Stimulated activated CD8-positive, alpha-beta memory T cell treated with anti-CD3 and anti-CD28 coated beads, Interleukin-2, amount 100 ng/mL, for 1 hour (primary cell): ENCODE measurements around the gene MRGPRD.

ENCODE experiments used
- DNase-seq, 2 donors: peaks; one replicate each; pipeline ENCODE4 v3.0.0-alpha.2; 2020; ENCODE audit warnings: low read depth in 2 of 2

The MRGPRD gene, protein sequence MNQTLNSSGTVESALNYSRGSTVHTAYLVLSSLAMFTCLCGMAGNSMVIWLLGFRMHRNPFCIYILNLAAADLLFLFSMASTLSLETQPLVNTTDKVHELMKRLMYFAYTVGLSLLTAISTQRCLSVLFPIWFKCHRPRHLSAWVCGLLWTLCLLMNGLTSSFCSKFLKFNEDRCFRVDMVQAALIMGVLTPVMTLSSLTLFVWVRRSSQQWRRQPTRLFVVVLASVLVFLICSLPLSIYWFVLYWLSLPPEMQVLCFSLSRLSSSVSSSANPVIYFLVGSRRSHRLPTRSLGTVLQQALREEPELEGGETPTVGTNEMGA

DNA sequence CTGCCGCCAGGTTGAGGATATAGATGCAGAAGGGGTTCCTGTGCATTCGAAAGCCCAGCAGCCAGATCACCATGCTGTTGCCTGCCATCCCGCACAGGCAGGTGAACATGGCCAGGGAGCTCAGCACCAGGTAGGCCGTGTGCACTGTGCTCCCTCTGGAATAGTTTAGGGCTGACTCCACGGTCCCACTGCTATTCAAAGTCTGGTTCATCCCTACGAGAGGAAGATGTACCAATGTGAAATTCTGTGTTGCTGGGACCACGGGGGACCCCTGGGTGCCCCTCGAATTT lies at the start of gene MRGPRD:
Gene MRGPRD (minus strand): TSS at position 211 of the 290 bp plus-strand sequence. CDS start 0 bp downstream, at position 211.
- DNase-seq, result no peak

DNA sequence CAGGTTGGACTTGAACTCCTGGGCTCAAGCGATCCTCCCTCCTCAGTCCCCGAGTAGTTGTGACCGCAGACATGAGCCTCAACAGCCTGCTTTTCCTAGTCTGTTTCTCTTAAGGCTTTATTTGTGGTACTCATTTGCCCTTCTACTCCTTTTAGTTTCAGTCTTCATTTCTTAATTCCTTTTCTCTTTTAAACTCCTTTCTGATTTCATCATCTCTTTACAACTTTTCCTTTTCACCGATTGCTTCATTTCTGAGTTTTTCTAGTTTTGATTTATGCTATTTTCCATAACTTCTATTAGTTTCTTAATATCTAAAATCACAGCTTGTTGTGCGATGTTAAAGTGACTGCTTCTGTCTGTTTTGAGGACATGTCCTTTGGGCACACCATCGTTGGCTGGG lies 49.5 kb upstream of the MRGPRD start:
- DNase-seq, result no peak

DNA sequence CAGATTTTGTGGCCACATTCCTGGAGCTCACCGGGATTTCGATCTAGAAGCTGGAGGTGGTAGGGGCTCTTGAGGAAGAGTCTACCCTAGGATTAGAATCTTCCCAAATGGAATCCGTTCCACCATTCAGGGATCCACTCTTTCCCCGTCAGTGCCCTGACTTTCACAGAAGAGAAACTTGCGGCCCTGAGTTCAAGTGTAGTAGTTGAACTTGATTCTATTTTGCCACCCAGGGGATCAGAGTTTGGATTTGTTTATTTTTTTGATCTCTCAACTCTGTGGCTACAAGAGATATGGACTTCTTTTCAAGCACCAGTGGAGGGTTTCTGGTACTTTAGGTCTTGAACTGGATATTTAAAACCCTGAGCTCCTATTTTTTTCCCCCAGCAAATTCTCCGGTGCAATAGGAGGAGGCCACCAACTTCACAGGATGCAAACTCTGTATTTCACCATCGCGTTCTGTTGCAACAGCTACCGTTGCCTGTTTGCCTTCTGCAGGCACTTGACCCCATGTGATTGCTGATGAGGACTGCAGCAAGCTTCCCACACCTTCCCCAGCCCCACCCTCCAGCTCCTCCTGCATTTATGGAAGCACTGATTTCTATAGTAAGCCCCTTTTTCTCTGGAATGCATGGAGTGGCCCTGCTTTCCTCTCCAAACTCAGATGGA lies 47.1 kb upstream of the MRGPRD start:
- no peak for DNase-seq

DNA sequence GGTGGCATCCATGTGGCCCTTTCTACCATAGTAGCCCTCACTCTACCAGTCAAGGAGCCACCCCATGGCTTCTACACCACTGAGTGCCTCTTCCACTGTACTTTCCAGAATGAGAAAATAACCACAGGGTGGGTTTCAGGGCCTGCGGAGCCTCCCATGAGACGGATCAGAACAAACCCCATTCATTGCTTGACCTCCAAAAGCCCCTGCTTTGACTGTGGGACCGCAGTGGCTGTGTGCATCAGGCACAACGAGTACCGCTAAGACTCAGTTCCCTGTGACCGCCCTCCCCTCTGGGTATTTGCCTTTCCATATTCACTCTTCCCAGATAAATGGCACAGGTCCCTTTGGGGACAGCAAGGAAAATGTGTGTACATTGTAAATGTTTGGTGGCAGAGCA lies 43.7 kb upstream of the MRGPRD start:
- no peak for DNase-seq

DNA sequence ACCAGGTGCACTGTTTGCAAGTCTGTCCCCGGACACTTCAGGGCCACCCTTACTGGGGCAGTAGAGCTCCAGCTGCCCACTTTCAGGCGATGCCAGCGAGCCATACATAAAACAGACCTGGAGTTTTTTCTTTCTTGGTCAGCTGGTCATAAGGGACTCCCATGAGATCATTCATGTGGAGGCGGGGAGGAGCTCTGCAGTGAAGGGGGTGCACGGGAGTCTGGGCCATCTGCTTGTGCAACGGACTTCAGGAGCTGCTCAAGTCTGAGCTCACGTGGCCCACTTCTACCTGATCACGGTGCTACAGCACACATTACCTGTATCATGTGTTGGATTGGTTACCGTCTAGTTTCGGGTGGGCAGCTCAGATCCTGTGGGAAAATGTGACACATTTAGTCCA lies 41.5 kb upstream of the MRGPRD start:
- no peak for DNase-seq

DNA sequence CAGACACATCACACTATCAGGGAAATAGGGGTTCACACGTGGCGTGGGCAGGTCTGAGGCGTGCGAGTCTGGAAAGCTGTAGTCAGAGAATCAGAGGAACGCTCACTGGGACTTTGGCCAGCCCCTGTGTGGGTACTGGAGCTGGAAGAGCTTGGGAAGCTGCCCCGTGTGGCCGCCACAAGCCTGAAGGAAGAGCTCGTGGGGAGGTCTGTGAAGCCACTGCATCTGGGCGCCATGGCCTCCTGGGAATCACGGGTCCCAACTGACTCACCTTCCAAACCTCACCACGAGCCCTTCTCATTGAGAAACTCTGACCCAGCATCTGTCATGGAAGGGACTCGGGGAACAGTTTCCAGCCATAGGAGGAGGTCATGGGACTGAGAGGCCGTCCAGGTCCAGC lies 38.1 kb upstream of the MRGPRD start:
- no peak for DNase-seq

DNA sequence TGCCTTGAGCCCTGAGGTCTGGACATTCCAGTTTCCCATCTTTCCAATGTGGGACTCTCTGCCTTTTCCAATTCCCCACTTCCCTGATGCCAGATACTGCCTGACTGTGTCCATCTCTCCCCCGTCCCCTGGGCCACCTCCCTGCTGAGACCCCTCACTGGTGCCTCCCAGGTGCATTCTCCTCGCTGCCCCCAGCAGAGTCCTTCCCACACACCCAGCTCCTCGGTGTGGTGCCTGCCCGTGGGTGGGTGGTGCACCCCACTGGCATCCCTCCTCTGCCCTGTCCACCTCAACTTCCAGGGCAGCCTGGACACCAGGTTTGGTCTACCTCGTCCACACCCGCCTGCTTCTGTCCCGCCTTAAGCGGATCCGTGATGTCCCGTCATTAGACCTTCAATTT lies 37.2 kb upstream of the MRGPRD start:
- DNase-seq, result no peak

DNA sequence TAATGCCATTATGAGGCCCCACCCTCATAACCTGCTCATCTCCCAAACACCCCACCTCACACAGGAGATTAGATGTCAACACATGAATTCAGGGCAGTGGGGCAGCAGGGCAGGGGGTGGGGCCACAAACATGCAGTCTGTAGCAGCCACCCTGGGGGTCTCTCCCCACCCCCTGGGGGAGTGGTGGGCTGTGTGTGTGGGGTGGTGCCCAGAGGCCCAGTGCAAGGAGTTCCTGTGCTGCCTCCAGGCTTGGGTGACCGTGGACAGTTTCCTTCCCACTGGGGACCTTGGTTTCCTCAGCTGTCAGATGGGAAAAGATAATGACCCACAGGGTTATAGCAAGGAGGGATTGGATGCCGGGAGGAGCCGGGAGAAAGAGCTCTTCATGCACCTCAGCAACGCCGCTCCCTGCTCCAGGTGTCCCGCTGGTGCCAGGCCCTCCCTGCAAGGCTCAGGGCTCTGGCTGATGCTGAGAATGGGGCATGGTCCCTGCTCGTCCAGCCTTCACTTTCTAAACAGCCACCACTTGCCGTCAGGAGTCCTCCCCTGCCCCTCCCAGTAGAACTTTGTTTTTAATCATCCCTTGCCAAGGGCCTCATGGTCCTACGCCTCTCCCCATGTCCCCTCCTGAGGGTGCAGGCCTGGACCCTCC lies 34.2 kb upstream of the MRGPRD start:
- no peak for DNase-seq

DNA sequence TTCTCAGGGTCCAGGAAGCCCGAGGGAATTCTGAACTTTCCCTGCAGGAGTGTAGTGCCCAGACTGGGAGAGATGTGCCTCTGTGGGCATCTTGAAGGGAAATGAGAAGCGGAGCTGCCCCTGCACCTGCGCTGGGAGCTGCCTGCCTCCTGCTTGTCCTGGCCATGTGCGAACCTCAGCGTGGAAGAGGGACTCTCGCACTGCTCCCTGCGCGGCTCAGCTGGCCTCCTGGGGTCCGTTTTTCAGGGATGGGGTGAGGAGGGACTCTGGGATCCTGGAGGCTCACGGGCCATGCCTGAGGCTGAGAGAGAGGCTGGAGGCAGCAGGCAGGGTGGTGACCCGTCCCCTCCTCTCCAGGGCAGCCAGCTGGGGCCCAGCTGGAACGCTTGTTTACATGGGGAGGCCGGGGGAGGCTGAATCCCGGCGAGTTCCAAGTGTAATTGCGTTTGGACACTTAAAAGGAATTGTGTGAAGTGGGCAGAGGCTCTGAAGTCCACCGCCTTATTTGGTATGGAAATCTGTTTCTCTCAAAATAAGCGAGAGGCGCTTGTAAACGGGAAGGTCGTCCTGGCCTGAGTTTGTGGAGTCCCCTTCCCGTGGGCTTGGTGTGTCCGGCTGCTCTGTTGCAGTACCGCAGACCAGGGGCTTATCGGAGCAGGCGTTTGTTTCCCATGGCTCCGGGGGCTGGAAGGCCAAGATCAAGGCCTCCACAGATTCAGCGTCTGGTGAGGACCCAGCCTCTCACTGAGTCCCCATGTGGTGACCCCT lies 33.5 kb upstream of the MRGPRD start:
- no peak for DNase-seq

DNA sequence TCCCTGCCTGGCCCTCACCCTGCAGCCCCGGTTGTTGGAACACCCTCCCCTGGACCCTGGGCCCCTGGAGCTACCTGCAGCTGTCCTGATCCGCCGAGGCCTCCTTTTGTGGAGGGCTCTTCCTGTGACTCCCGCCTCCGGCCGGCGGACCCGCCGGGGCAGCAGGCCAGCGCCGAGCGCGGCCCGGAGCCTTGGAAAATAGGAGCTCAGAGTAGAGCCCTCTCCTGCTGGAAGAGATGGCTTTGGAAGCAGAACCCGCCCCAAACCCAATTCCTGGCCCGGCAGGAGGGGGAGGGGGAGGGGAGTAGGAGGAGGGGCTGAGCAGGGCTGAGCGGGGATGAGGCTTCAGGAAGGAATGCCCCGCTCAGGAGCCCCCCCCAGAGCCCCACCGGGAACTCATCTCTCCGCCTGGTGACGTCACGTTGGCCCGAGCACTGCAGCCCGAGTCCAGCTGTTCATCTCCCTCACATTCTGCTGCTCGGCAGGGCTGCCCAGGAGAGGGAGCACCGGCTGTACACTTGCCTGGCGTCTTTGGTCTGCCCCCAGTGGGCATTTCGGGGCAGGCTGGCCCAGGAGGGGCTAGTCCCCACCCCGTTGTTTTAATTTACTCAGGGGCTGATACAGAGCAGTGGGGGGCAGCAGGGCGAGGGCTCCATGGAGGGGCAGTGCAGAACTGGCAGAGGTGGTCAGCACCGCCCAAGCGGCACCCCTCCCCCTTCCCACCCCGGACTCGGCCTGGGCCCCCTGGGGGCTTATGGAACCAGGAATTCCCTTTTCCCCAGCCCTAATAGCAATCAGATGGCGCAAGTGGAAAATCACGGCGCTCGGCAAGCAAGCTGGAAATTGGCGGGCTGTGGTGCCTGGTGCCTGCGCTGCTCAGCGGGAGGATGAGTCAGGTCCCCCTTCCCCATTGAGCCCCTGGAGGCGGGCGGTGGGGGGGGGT lies 32.5 kb upstream of the MRGPRD start, which contains the start of gene MRGPRF:
Gene MRGPRF (minus strand): TSS at position 238 of the 943 bp plus-strand sequence. CDS start 3,345 bp downstream, outside the sequence.
- DNase-seq, result no peak

DNA sequence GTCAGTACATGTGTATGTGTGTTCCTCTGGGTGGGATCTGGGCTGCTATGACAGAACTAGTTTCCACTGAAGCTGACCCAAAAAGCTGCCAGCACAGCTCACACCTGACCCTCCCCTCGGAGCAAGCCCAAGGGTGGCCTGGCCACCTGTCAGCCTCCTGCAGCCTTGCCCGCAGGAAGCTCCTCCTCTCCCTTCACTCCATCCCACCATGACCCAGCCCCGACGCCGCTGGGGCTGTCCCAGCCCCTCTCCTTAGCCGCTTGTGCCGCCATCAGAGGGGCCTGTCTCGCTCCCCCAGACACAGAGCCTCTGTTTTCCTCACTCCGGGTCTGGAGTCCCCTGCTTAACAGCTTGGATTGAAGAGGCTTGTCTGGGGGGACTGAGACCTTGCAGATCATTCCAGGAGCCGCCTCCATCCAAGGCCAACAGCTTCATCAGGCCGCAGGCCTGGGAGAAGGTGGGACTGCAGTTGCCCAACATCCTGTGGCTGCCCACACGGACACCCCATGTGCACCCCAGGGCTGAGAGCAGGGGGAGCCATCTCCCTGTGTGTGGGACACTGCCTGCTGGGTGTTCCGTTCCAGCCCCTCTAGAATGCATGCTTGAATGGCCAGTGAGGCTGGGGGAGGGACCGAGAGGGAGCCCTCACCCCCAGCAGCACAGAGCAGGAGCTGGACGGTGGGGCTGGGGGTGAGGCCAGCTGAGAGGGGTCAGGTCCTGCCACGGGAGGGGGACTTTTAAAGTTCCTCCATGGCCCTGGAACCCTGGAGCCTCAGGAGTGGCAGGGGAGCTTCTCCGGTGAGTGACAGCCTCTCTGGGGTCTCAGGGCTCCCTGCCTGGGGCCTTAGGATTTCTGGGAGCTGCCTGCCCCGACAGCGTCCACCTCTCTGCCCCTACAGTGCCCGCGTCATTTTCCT lies 31.6 kb upstream of the MRGPRD start:
- no peak for DNase-seq

DNA sequence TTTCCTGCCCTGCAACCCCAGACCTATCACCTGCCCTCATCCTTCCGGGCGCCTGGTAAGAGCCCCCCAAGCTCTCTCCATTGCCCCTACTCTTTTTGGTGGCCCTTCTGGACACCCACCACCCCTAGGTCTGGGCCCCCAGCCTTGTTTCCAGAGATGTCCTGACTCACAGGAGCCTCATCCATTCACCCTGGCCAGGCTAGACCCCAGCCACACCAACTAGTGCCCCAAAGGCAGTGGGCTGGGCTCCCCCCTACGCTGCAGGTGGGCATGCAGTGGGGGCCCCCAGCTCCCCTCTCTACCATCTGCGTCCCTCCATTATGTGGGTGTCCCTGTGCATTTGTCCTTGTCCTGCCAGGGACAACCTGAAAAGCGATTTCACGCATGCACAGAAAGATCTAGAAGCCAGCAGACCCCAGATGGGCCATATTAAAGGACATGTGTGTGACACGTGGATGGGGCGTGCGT lies 30.9 kb upstream of the MRGPRD start:
- no peak for DNase-seq

DNA sequence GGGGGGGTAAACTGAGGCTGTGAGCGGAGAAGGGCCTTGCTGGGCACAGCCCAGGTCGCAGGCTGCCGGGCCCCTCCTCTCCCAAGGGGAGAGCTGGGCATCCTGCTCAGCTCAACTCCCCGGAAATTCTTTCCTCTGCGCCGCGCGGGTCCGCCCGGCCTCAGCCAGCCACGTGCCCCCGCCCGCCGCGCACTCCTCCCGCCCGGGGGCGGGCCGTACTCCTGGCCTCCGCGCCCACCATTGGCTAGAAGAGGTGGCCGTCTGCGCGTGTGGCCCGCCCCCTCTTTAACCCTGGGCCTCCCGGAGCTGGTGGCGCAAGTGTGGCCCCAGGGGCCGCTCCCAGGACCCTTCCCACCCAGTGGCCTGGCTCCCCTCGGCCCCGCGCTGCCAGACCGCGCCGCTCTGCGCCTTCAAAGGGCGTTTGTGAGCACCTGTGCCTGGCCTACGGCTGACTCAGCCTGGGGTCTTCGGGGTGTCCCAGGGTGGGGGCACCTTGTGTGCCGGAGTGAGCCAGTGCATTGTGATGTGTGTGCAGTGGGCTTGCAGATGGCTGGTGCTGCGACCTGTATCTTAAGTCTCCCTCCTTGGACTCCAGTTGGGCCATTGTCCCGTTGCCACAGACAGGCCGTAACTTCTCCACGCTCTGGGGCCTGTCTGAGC lies 30.3 kb upstream of the MRGPRD start:
- no peak for DNase-seq

DNA sequence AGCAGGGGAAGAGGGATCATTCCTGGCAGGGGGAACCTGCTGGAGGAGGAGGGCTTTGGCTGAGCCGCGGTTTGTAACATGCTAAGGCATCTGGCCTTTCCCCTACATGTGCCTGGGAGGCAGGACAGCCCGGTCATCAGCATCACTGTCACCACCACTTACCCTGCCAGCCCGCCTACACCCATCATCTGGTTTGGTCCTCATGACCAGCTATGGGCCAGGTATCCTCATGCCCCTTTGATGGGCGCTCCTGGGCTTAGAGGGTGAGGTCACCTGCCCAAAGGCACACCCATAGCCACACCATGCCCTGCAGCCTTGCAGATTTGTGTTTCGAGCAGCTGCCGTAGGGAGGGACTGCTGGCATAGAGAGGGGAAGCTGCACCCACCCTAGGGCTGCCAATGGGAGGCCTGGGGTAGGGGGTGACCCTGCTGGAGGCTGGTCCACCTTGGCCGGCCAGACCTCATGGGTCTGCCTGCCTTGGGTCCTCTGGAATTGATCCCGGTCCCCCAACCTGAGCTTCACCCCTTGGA lies 29.6 kb upstream of the MRGPRD start:
- no peak for DNase-seq

DNA sequence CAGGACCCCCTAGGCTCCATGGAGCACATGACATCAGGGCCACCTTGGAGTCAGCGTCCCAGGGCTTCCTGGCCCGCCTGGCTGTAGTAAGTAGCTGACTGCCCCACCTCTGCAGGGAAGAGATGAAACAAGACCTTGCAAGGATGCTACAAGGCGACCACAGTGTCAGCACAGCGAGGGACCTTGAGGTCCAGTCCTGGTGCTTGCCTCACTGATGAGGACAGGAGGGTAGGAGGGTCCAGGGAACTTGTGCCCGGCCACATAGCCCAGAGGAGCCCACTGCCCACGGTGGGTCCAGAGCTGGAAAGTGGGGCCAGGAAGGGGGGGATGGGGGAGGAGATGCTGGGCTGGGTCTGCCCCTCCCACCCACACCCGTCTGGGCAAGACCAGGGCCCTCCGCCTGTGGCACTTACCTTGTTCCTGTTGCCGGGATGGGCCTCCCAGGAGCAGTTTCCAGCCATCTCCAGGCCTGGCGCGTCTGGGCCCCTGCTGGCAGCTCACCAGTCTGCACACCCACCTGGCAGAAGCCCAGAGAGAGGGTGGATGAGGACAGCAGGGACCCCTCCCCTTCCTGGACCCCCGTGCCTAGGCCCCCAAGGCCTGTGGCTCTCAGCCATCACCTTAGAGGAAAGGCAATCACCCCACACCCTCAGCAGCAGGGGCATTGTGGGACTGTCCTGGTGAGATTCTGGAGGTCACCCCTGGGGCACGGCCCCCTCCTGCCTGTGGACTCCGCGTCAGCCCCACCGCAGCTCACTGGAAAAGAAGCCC lies 28.8 kb upstream of the MRGPRD start:
- no peak for DNase-seq

DNA sequence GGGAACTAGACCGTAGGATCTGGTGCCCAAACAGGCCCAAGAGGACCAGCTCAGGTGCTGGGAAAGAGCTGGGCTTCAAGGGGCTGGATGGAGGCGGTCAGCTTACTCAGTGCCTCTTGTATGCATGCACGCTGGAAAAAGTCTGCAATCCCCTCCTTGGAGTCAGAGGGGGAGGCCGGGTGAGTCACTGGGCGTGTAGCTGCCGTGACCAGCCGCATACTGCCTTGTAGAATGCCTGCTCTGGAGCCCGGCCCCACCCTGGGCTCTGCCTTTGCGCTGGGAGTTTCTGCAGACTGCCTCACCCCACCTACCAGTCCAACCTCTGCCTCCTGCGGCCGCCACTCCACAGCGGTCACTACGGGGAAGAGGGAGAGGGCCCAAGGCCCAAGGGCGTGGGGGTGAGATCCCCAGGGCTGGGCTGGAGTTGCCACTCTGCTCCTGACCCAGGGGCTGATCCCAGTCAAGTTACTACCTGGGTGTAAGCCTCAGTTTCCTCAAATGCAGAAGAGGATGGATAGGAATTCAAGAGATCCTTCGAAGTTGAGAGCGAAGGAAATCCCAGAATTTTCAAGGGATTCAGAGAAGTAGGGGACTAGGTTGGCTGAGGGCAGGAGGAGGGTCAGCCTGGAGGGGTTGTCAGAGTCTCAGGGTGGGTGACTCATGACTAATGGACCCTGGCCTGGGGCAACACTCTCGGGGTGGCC lies 28.1 kb upstream of the MRGPRD start:
- DNase-seq, result no peak

DNA sequence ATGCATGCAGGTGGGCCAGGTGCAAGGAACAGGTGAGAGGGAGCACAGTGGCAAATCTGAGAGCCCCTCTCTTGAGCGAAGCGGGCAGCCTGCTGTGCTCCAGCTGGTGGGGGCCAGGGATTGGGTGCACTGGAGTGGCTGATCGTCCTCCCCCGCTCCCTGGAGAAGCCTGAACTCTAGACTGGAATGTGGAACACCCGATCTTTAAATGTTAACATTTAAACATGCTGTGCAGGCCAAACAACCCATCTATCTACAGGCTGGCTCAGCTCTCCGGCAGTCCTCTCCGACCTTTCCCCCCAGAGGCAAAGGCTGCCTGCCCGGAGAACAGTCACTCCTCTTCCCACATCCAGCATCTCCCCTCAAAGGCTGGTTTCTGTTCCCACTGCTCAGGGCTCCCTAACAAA lies 27.2 kb upstream of the MRGPRD start:
- no peak for DNase-seq

DNA sequence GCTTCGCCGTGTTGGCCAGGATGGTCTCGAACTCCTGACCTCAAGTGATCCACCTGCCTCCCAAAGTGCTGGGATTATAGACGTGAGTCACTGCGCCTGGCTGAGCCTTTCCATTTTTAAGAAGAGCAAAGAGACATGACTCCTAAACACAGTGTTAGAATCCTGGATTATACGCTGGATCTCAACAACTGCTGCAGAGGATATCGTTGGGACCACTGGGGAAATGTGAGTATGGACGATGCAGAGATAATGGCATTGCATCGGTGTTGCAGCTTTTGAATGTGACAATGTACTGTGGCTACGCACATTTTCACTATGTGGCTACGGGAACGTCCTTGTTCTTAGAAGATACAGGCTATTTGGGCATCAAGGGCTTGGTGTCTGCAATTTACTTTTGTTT lies 26.0 kb upstream of the MRGPRD start:
- no peak for DNase-seq
